ENCODE data around the gene CBX8. TPM values are rescaled to one million over a fixed set of nuclear protein-coding genes. Genes with fewer than 3 reads are reported as not detected.

Gene CBX8
- total RNA-seq, 1 experiment from 2014 or later = 2.0 TPM

DNA sequence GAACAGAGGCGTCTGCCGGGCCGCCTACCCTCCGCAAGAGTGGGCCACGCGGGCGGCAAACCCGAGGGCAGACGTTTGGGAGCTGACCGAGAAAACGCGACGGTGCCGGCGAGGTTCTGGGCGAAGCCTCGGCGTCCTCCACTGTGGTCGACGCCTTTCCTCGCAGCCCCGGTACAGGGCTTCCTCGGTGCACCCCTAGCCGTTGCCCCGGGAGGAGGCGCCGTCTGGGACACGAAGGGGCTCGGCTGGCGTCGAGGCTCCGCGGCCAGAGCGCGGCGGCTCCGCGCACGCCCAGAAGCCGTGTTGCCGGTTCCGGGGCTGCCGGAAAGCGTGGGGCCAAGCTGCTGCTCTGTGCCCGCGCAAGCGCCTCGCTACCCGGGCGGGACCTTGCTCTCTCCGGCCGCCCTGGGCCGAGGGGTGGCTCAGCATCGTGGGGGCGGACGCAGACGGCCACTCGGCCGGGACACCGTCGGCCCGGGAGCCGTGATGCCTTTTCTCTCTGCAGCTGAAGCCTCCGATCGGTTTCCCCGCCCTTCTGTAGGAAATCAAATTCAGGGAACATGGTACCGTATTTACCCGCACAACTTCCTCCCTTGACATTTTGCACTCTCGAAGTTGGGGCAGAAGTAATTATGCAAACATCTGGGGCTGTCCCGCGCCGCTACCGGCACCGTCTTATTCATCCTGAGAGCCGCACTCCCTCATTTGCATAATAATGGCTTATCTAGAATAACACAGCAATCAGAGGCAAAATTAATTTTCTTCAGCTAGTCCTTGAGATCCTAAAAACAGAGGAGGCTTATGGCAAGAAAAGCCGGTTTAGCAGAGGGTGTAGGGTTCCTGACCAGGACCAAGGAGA lies 7.3 kb upstream of the CBX8 start:
- TF ChIP-seq GABPB1 (CRISPR knock-in tag; IDR thresholded peaks at IDR 0.05) (peak; percentile 61; the same call in 1 of the 2 replicates), ETV6 (CRISPR knock-in tag; IDR thresholded peaks at IDR 0.05) (peak; percentile 62), ZNF263 (CRISPR knock-in tag; IDR thresholded peaks at IDR 0.05; ENCODE audit: low read depth) (peak; percentile 45; the same call in 1 of the 2 replicates), TP53 (CRISPR knock-in tag; IDR thresholded peaks at IDR 0.05) (0 out of 2 replicates have a peak, but pooled peaks have one; percentile 30), NFYB (CRISPR knock-in tag; conservative IDR thresholded peaks at IDR 0.05; ENCODE audit: low read depth) (no peak), NFE2L1 (CRISPR knock-in tag; IDR thresholded peaks at IDR 0.05) (no peak), NR3C1 (CRISPR knock-in tag; conservative IDR thresholded peaks at IDR 0.05; ENCODE audit: low read depth) (no peak), FOXJ3 (CRISPR knock-in tag; IDR thresholded peaks at IDR 0.05; ENCODE audit: borderline replicate concordance) (no peak), ZBTB21 (CRISPR knock-in tag; IDR thresholded peaks at IDR 0.05; ENCODE audit: borderline replicate concordance) (no peak), FOXK1 (CRISPR knock-in tag; IDR thresholded peaks at IDR 0.05) (peak; percentile 57; the same call in 1 of the 2 replicates), SP1 (CRISPR knock-in tag; conservative IDR thresholded peaks at IDR 0.05) (0 out of 2 replicates have a peak, but pooled peaks have one; percentile 30), NR2C2 (CRISPR knock-in tag; IDR thresholded peaks at IDR 0.05) (no peak), FOXP1 (CRISPR knock-in tag; IDR thresholded peaks at IDR 0.05; ENCODE audit: borderline replicate concordance) (peak; percentile 77; the same call in 1 of the 2 replicates), SMAD4 (CRISPR knock-in tag; IDR thresholded peaks at IDR 0.05) (no peak), RELA (CRISPR knock-in tag; IDR thresholded peaks at IDR 0.05; ENCODE audit: borderline replicate concordance) (0 out of 2 replicates have a peak, but pooled peaks have one; percentile 58), KAT7 (CRISPR knock-in tag; IDR thresholded peaks at IDR 0.05; ENCODE audit: borderline replicate concordance) (peak; percentile 64; the same call in 1 of the 2 replicates), SMAD3 (CRISPR knock-in tag; IDR thresholded peaks at IDR 0.05; ENCODE audit: borderline replicate concordance) (no peak)
- TF ChIP-seq, protein P1, sequence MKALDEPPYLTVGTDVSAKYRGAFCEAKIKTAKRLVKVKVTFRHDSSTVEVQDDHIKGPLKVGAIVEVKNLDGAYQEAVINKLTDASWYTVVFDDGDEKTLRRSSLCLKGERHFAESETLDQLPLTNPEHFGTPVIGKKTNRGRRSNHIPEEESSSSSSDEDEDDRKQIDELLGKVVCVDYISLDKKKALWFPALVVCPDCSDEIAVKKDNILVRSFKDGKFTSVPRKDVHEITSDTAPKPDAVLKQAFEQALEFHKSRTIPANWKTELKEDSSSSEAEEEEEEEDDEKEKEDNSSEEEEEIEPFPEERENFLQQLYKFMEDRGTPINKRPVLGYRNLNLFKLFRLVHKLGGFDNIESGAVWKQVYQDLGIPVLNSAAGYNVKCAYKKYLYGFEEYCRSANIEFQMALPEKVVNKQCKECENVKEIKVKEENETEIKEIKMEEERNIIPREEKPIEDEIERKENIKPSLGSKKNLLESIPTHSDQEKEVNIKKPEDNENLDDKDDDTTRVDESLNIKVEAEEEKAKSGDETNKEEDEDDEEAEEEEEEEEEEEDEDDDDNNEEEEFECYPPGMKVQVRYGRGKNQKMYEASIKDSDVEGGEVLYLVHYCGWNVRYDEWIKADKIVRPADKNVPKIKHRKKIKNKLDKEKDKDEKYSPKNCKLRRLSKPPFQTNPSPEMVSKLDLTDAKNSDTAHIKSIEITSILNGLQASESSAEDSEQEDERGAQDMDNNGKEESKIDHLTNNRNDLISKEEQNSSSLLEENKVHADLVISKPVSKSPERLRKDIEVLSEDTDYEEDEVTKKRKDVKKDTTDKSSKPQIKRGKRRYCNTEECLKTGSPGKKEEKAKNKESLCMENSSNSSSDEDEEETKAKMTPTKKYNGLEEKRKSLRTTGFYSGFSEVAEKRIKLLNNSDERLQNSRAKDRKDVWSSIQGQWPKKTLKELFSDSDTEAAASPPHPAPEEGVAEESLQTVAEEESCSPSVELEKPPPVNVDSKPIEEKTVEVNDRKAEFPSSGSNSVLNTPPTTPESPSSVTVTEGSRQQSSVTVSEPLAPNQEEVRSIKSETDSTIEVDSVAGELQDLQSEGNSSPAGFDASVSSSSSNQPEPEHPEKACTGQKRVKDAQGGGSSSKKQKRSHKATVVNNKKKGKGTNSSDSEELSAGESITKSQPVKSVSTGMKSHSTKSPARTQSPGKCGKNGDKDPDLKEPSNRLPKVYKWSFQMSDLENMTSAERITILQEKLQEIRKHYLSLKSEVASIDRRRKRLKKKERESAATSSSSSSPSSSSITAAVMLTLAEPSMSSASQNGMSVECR (CRISPR knock-in tag; IDR thresholded peaks at IDR 0.05; ENCODE audit: borderline replicate concordance) = 0 out of 2 replicates have a peak, but pooled peaks have one; percentile 27
- TF ChIP-seq, protein P2, sequence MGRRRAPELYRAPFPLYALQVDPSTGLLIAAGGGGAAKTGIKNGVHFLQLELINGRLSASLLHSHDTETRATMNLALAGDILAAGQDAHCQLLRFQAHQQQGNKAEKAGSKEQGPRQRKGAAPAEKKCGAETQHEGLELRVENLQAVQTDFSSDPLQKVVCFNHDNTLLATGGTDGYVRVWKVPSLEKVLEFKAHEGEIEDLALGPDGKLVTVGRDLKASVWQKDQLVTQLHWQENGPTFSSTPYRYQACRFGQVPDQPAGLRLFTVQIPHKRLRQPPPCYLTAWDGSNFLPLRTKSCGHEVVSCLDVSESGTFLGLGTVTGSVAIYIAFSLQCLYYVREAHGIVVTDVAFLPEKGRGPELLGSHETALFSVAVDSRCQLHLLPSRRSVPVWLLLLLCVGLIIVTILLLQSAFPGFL (CRISPR knock-in tag; IDR thresholded peaks at IDR 0.05; ENCODE audit: borderline replicate concordance) = peak; percentile 58; the same call in 1 of the 2 replicates
- TF ChIP-seq, protein P3, sequence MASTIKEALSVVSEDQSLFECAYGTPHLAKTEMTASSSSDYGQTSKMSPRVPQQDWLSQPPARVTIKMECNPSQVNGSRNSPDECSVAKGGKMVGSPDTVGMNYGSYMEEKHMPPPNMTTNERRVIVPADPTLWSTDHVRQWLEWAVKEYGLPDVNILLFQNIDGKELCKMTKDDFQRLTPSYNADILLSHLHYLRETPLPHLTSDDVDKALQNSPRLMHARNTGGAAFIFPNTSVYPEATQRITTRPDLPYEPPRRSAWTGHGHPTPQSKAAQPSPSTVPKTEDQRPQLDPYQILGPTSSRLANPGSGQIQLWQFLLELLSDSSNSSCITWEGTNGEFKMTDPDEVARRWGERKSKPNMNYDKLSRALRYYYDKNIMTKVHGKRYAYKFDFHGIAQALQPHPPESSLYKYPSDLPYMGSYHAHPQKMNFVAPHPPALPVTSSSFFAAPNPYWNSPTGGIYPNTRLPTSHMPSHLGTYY (CRISPR knock-in tag; IDR thresholded peaks at IDR 0.05) = no peak
- TF ChIP-seq, protein P4, sequence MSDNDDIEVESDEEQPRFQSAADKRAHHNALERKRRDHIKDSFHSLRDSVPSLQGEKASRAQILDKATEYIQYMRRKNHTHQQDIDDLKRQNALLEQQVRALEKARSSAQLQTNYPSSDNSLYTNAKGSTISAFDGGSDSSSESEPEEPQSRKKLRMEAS (CRISPR knock-in tag; IDR thresholded peaks at IDR 0.05) = peak; percentile 65
- TF ChIP-seq, protein P5, sequence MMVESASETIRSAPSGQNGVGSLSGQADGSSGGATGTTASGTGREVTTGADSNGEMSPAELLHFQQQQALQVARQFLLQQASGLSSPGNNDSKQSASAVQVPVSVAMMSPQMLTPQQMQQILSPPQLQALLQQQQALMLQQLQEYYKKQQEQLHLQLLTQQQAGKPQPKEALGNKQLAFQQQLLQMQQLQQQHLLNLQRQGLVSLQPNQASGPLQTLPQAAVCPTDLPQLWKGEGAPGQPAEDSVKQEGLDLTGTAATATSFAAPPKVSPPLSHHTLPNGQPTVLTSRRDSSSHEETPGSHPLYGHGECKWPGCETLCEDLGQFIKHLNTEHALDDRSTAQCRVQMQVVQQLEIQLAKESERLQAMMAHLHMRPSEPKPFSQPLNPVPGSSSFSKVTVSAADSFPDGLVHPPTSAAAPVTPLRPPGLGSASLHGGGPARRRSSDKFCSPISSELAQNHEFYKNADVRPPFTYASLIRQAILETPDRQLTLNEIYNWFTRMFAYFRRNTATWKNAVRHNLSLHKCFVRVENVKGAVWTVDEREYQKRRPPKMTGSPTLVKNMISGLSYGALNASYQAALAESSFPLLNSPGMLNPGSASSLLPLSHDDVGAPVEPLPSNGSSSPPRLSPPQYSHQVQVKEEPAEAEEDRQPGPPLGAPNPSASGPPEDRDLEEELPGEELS (CRISPR knock-in tag; IDR thresholded peaks at IDR 0.05) = peak; percentile 15; the same call in 1 of the 2 replicates
- POLR2A ChIA-PET = interaction anchor here (0.9 to 2.9 kb wide), 3 partner anchors 15 to 35 kb away, joined by 3 to 11 read pairs (median 3); partner anchors contain the start of gene CBX4
- DNase-seq (ENCODE audit: low spot score) (peak; percentile 50), ATAC-seq (no peak; the same call in 1 of the 2 replicates)
- Mint-ChIP-seq H3K9me3 (no peaks in the 10 kb centered on the region), H3K27me3 (ENCODE audit: low read depth) (peaks cover 100% of the 10 kb centered on the region), H3K36me3 (no peaks in the 10 kb centered on the region), H3K4me3 (peak overlapping the region; percentile 53), H3K27ac (no peak overlapping the region), H3K4me1 (peaks cover 62% of the 10 kb centered on the region)
- CTCF ChIA-PET = interaction anchor here (0.7 to 20.8 kb wide), 11 partner anchors 8 to 320 kb away, joined by 3 to 464 read pairs (median 6); partner anchors contain the start of gene CBX4

Measured in WTC11 (cell line).